H1 (cell line): ENCODE results near the gene CXXC5. TPM values are rescaled to one million over a fixed set of nuclear protein-coding genes. Genes with fewer than 3 reads are reported as not detected.

Experiments used
- CTCF ChIA-PET: fragments of 300-600 bp; sonication (Branson Sonifier 250); formaldehyde crosslinking; loops from one replicate; lab custom pipeline; 2021; ENCODE audit not compliant: partially characterized antibody; lab: Charles Lee
- POLR2A ChIA-PET: fragments of 300-600 bp; sonication (Branson Sonifier 250); formaldehyde crosslinking; loops from one replicate; lab custom pipeline; 2021; ENCODE audit warnings: inconsistent platforms; ENCODE audit not compliant: partially characterized antibody; lab: Charles Lee
- DNase-seq, 2 experiments: peaks; one replicate each; pipeline versions ENCODE4 v3.0.0 to v3.0.0-alpha.2; 2010 to 2022; ENCODE audit warnings: low spot score in 2 of 2, low read depth in 1 of 2, mixed read lengths in 1 of 2
- FAIRE-seq: peaks from 2 replicates; lab custom pipeline; 2011; peaks lifted over from hg19 to GRCh38; lab: Jason Lieb, UNC
- H2AFZ ChIP-seq: 2 replicates; pipeline ENCODE4 v1.8.1; 2012; ENCODE audit warnings: low read length, inconsistent platforms
- H2AK5ac ChIP-seq: 2 replicates; pipeline ENCODE4 v1.6.1; 2013; ENCODE audit warnings: low read depth, low read length
- H2BK120ac ChIP-seq: replicated peaks from 2 replicates; pipeline ENCODE3; 2013; ENCODE audit warnings: low read depth, low read length, inconsistent platforms
- H2BK12ac ChIP-seq: 2 replicates; pipeline ENCODE4 v1.6.1; 2013; ENCODE audit warnings: low read depth, low read length
- H2BK15ac ChIP-seq: 2 replicates; pipeline ENCODE4 v1.6.1; 2013; ENCODE audit warnings: low read length
- H2BK20ac ChIP-seq: 2 replicates; pipeline ENCODE4 v1.6.1; 2013; ENCODE audit warnings: low read length
- H2BK5ac ChIP-seq: 2 replicates; pipeline ENCODE4 v1.6.1; 2013; ENCODE audit warnings: low read depth, low read length
- H3K14ac ChIP-seq: 2 replicates; pipeline ENCODE4 v1.6.1; 2013; ENCODE audit warnings: inconsistent platforms; ENCODE audit not compliant: insufficient read length
- H3K18ac ChIP-seq: 2 replicates; pipeline ENCODE4 v1.6.1; 2013; ENCODE audit warnings: low read length; ENCODE audit errors: extremely low read depth
- H3K23ac ChIP-seq: 2 replicates; pipeline ENCODE4 v1.6.1; 2013; ENCODE audit warnings: inconsistent platforms; ENCODE audit not compliant: insufficient read length
- H3K23me2 ChIP-seq: 2 replicates; pipeline ENCODE4 v1.6.1; 2013; ENCODE audit warnings: low read depth, low read length
- H3K27ac ChIP-seq: 2 replicates; pipeline ENCODE4 v1.6.1; 2011; ENCODE audit warnings: low read depth, low read length, inconsistent platforms
- H3K27me3 ChIP-seq, 4 experiments: replicated peaks in 1 of 4; 1 replicate in 1 of 4; 2 replicates in 3 of 4; pipeline versions ENCODE4 v1.6.1 to v1.8.1; 2011 to 2013; ENCODE audit warnings: low read length in 3 of 4, mild to moderate bottlenecking in 3 of 4, inconsistent platforms in 2 of 4, mixed read lengths in 2 of 4, moderate library complexity in 1 of 4; ENCODE audit not compliant: control insufficient read depth in 3 of 4, insufficient read depth in 3 of 4; ENCODE audit errors: extremely low read depth in 1 of 4
- H3K36me3 ChIP-seq, 4 experiments: 2 replicates each; pipeline versions ENCODE4 v1.6.1 to v1.8.1; 2011 to 2013; ENCODE audit warnings: mild to moderate bottlenecking in 4 of 4, low read length in 3 of 4, moderate library complexity in 2 of 4, control low read depth in 1 of 4, inconsistent platforms in 1 of 4; ENCODE audit not compliant: insufficient read depth in 4 of 4, control insufficient read depth in 2 of 4
- H3K4ac ChIP-seq: replicated peaks from 2 replicates; pipeline ENCODE3; 2013; ENCODE audit warnings: low read length, low read depth, mixed read lengths, inconsistent platforms; ENCODE audit not compliant: insufficient read length
- H3K4me1 ChIP-seq, 4 experiments: replicated peaks in 1 of 4; 1 replicate in 1 of 4; 2 replicates in 3 of 4; pipeline versions ENCODE4 v1.6.1 to v1.8.1; 2011 to 2013; ENCODE audit warnings: low read length in 3 of 4, inconsistent platforms in 2 of 4, mixed read lengths in 1 of 4; ENCODE audit not compliant: insufficient read depth in 4 of 4, control insufficient read depth in 3 of 4
- H3K4me2 ChIP-seq, 2 experiments: 2 replicates each; pipeline versions ENCODE4 v1.6.1 to v1.8.1; 2011 to 2013; ENCODE audit warnings: low read depth in 2 of 2, low read length in 2 of 2, control low read depth in 1 of 2, inconsistent platforms in 1 of 2, mild to moderate bottlenecking in 1 of 2; ENCODE audit not compliant: insufficient read depth in 1 of 2
- H3K4me3 ChIP-seq, 4 experiments: fragments of 200-600, 300-600 bp in 1 of 4; sonication (generic), shearing (Covaris generic), sonication (Bioruptor Twin) in 1 of 4; 2 replicates each; pipeline versions ENCODE4 v1.5.1 to v1.8.1; 2011 to 2016; ENCODE audit warnings: low read length in 4 of 4, low read depth in 3 of 4, control low read depth in 2 of 4, inconsistent platforms in 2 of 4, mild to moderate bottlenecking in 2 of 4, mixed read lengths in 1 of 4, moderate library complexity in 1 of 4; ENCODE audit not compliant: insufficient read depth in 2 of 4; ENCODE audit errors: extremely low read depth in 1 of 4
- H3K56ac ChIP-seq: replicated peaks from 2 replicates; pipeline ENCODE3; 2013; ENCODE audit warnings: low read depth, mild to moderate bottlenecking, mixed read lengths, low read length, inconsistent platforms; ENCODE audit not compliant: insufficient read length
- H3K79me1 ChIP-seq: 2 replicates; pipeline ENCODE4 v1.6.1; 2013; ENCODE audit warnings: low read depth, low read length, control low read depth
- H3K79me2 ChIP-seq, 2 experiments: 2 replicates each; pipeline versions ENCODE4 v1.6.1 to v1.8.1; 2012 to 2013; ENCODE audit warnings: low read length in 2 of 2, mild to moderate bottlenecking in 2 of 2, inconsistent platforms in 1 of 2; ENCODE audit not compliant: insufficient read depth in 2 of 2, control insufficient read depth in 1 of 2
- H3K9ac ChIP-seq, 4 experiments: replicated peaks in 1 of 4; 1 replicate in 1 of 4; 2 replicates in 3 of 4; pipeline versions ENCODE4 v1.6.1 to v1.8.1; 2011 to 2013; ENCODE audit warnings: low read depth in 3 of 4, low read length in 3 of 4, control low read depth in 2 of 4, mild to moderate bottlenecking in 2 of 4, moderate library complexity in 2 of 4, inconsistent platforms in 1 of 4; ENCODE audit errors: extremely low read depth in 1 of 4
- H3K9me3 ChIP-seq, 2 experiments: 2 replicates each; pipeline versions ENCODE4 v1.6.1 to v1.8.1; 2012 to 2013; ENCODE audit warnings: mild to moderate bottlenecking in 2 of 2, moderate library complexity in 2 of 2, control low read depth in 1 of 2, inconsistent platforms in 1 of 2, low read depth in 1 of 2, low read length in 1 of 2, mixed read lengths in 1 of 2; ENCODE audit not compliant: insufficient read depth in 2 of 2
- H4K20me1 ChIP-seq, 2 experiments: replicated peaks in 1 of 2; 2 replicates each; pipeline versions ENCODE3 to v1.8.1; 2011 to 2013; ENCODE audit warnings: inconsistent platforms in 2 of 2, low read length in 2 of 2, mild to moderate bottlenecking in 1 of 2; ENCODE audit not compliant: insufficient read depth in 2 of 2, control insufficient read depth in 1 of 2
- H4K5ac ChIP-seq: 2 replicates; pipeline ENCODE4 v1.6.1; 2013; ENCODE audit warnings: low read length, low read depth, mixed read lengths, inconsistent platforms; ENCODE audit not compliant: insufficient read length
- H4K8ac ChIP-seq: 2 replicates; pipeline ENCODE4 v1.8.0; 2013; ENCODE audit warnings: mild to moderate bottlenecking, moderate library complexity, low read length, inconsistent platforms; ENCODE audit not compliant: insufficient read depth; ENCODE audit errors: extremely low read depth
- H4K91ac ChIP-seq: replicated peaks from 2 replicates; pipeline ENCODE3; 2013; ENCODE audit warnings: low read length, mixed read lengths, inconsistent platforms; ENCODE audit not compliant: insufficient read length
- EGR1 ChIP-seq: IDR thresholded peaks from 2 replicates; pipeline ENCODE4 v1.6.1; 2011; ENCODE audit warnings: low read depth, low read length, borderline replicate concordance
- HDAC2 ChIP-seq, 2 experiments: fragments of 300-600 bp in 1 of 2; sonication (generic) in 1 of 2; IDR thresholded peaks; 2 replicates each; pipeline ENCODE4 v1.6.1; 2011 to 2012; ENCODE audit warnings: low read depth in 2 of 2, low read length in 2 of 2, mild to moderate bottlenecking in 2 of 2, moderate library complexity in 2 of 2, borderline replicate concordance in 1 of 2, inconsistent platforms in 1 of 2
- JUN ChIP-seq: IDR thresholded peaks from 2 replicates; pipeline ENCODE4 v1.6.1; 2011; ENCODE audit warnings: low read depth, mild to moderate bottlenecking, improper control_type of control experiment, low read length
- JUND ChIP-seq: IDR thresholded peaks from 2 replicates; pipeline ENCODE4 v1.6.1; 2011; ENCODE audit warnings: mild to moderate bottlenecking, improper control_type of control experiment, low read length
- PHF8 ChIP-seq: fragments of 200-600 bp; sonication (generic); conservative IDR thresholded peaks from 2 replicates; pipeline ENCODE4 v1.7.1; 2012; ENCODE audit warnings: low read depth, mild to moderate bottlenecking, inconsistent platforms, low read length, moderate library complexity
- POLR2AphosphoS5 ChIP-seq: IDR thresholded peaks from 2 replicates; pipeline ENCODE4 v1.6.1; 2011; ENCODE audit warnings: low read depth, low read length
- SAP30 ChIP-seq: fragments of 300-600 bp; sonication (generic); IDR thresholded peaks from 2 replicates; pipeline ENCODE4 v1.7.1; 2012; ENCODE audit warnings: low read length, moderate library complexity, mild to moderate bottlenecking, inconsistent platforms; ENCODE audit not compliant: insufficient read depth, insufficient replicate concordance
- SIN3A ChIP-seq, 2 experiments: IDR thresholded peaks in 1 of 2; conservative IDR thresholded peaks in 1 of 2; 2 replicates each; pipeline ENCODE4 v1.6.1; 2011 to 2012; ENCODE audit warnings: low read length in 2 of 2, improper control_type of control experiment in 1 of 2, low read depth in 1 of 2, mild to moderate bottlenecking in 1 of 2
- SUZ12 ChIP-seq: fragments of 200-600 bp; sonication (generic); IDR thresholded peaks from 2 replicates; pipeline ENCODE4 v1.6.1; 2012; ENCODE audit warnings: mild to moderate bottlenecking, inconsistent platforms, low read length, moderate library complexity, mixed read lengths
- TAF1 ChIP-seq: IDR thresholded peaks from 2 replicates; pipeline ENCODE4 v1.6.1; 2011; ENCODE audit warnings: mild to moderate bottlenecking, low read depth, low read length
- WGBS, 2 experiments: shearing (Covaris generic) in 1 of 2; methylation state at CpG; one replicate each; pipeline versions ENCODE4 v1.1.6 to v1.1.7; 2013 to 2015; ENCODE audit warnings: low lambda C conversion rate in 2 of 2, mixed read lengths in 2 of 2, inconsistent platforms in 1 of 2, low coverage in 1 of 2, missing lambda C conversion rate in 1 of 2; ENCODE audit not compliant: insufficient replicate concordance in 2 of 2, insufficient coverage in 1 of 2, insufficient read length in 1 of 2; ENCODE audit errors: extremely low coverage in 1 of 2, missing lambda C conversion rate in 1 of 2; 5-methylcytosine and 5-hydroxymethylcytosine counted together
- polyA plus RNA-seq, 7 experiments: library from polyadenylated mRNA; depleted of rRNA in 3 of 7; stranded (reverse) in 5 of 7; unstranded in 2 of 7; fragments of >200 nt in 5 of 7; fragments of 200-250 nt in 2 of 7; gene quantifications; 1 replicate in 5 of 7; 2 replicates in 1 of 7; 4 replicates in 1 of 7; pipeline versions ENCODE4 v1.2.1 to v1.2.3, GENCODE V29; 2011 to 2013; ENCODE audit warnings: missing spikeins in 2 of 7, mixed read lengths in 2 of 7
- total RNA-seq: library from RNA; stranded (reverse); fragmentation: NEBNext Ultra II Directional; extraction: Animal tissue kit (Norgen Biotek cat#: 25700); gene quantifications from 2 replicates; pipeline ENCODE4 v1.2.1, GENCODE V29; 2021
- TF ChIP-seq, protein P1 (sequence below): IDR thresholded peaks from 2 replicates; pipeline ENCODE4 v1.6.1; 2011; ENCODE audit warnings: low read depth, mild to moderate bottlenecking, low read length; ENCODE audit not compliant: insufficient read depth

The CXXC5 gene
- total and polyA plus RNA-seq, 2 of the 8 experiments (the other 6 are each of a cell fraction or from before 2014, with no cell fraction given), result 61.4 to 74.0 TPM

DNA sequence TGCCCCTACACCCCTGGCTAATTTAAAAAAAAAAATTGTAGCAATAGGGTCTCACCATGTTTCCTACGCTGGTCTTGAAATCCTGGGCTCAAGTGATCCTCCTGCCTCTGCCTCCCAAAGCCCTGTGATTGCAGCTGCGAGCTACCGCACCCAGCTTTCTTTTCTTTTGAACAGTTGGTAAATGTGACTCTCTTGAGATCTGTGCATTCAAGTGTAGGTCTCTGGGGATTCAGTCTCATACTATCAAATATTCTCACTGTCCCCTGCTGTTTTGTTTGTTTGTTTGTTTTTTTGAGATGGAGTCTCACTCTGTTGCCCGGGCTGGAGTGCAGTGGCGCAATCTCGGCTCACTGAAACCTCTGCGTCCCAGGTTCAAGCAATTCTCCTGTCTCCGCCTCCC lies 42.3 kb upstream of the CXXC5 start:
- Histone ChIP-seq H4K20me1 (peaks cover 0 to 5% of the 10 kb centered on the region in 2 experiments), H3K27ac (no peak overlapping the region)
- 94% methylated on average over 8 of the region's 8 CpGs; no CpG with 5 or more reads in 1 of the 2 experiments for WGBS, 2 experiments

More for the DNA sequence above, 42.3 kb upstream of the CXXC5 start:
- Histone ChIP-seq H3K79me1 (peaks cover 2% of the 10 kb centered on the region; the same call in 1 of the 2 replicates), H2AFZ (no peak overlapping the region), H3K4me2 (no peak overlapping the region), H3K36me3 (peaks cover 0 to 34% (median 9%) of the 10 kb centered on the region in 4 experiments; a peak in 4 of 8 replicates), H3K4me3 (no peak overlapping the region), H3K56ac (no peak overlapping the region), H3K4ac (no peak overlapping the region), H3K14ac (no peak overlapping the region), H3K4me1 (no peaks in the 10 kb centered on the region), H3K27me3 (no peaks in the 10 kb centered on the region), H2BK15ac (no peak overlapping the region), H3K23ac (no peak overlapping the region), H2BK12ac (no peak overlapping the region), H4K8ac (no peak overlapping the region), H3K9me3 (no peaks in the 10 kb centered on the region), H3K23me2 (no peaks in the 10 kb centered on the region), H4K91ac (no peak overlapping the region), H2BK20ac (no peak overlapping the region), H2AK5ac (no peak overlapping the region), H3K9ac (no peak overlapping the region), H4K5ac (no peak overlapping the region), H3K18ac (no peak overlapping the region), H2BK5ac (no peak overlapping the region), H2BK120ac (no peak overlapping the region), H3K79me2 (peaks cover 0 to 43% of the 10 kb centered on the region in 2 experiments; a peak in 2 of 4 replicates)
- FAIRE-seq (no peak), DNase-seq (no peak)
- ChIA-PET POLR2A (interaction anchor here (0.6 to 1.4 kb wide), 4 partner anchors 9 to 741 kb away, joined by 3 to 5 read pairs (median 4); partner anchors contain the start of gene HBEGF), CTCF (interaction anchor here (0.6 to 1.6 kb wide), 2 partner anchors 87 to 183 kb away, joined by 4 read pairs; no protein-coding TSS in a partner anchor)
- no peak for TF ChIP-seq JUND
- TF ChIP-seq, protein P1, sequence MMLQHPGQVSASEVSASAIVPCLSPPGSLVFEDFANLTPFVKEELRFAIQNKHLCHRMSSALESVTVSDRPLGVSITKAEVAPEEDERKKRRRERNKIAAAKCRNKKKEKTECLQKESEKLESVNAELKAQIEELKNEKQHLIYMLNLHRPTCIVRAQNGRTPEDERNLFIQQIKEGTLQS, result no peak
- TF ChIP-seq PHF8, result no peak
- no peak for TF ChIP-seq HDAC2 (IDR thresholded peaks at IDR 0.05; ENCODE audit: borderline replicate concordance in 1 of 2, low read depth in 2 of 2, low read length in 2 of 2)
- no peak for TF ChIP-seq SUZ12
- no peak for TF ChIP-seq TAF1
- no peak for TF ChIP-seq SIN3A (conservative IDR thresholded peaks at IDR 0.05 in 1 of 2, IDR thresholded peaks at IDR 0.05 in 1 of 2; ENCODE audit: low read depth in 1 of 2, low read length in 2 of 2)
- no peak for TF ChIP-seq POLR2AphosphoS5
- no peak for TF ChIP-seq JUN
- TF ChIP-seq SAP30, result no peak
- TF ChIP-seq EGR1, result no peak
